ENCODE measurements around the gene TRPV3.

- TF ChIP-seq EZH2phosphoT487 (IDR thresholded peaks at IDR 0.05; ENCODE audit: borderline replicate concordance, low read depth, low read length), result no peak
- no peak for TF ChIP-seq CTCF (conservative IDR thresholded peaks at IDR 0.05; ENCODE audit: low read length)
Measured at GRCh38 chr17:3501344-3501743, 56.3 kb downstream of the TRPV3 start.

Measured in OCI-LY7 (cell line).